GM06990 (cell line): ENCODE measurements around the gene MLLT3.

ENCODE experiments used
- DNase-seq: peaks from one replicate; pipeline ENCODE4 v3.0.0-alpha.2; 2011; ENCODE audit not compliant: insufficient read length; ENCODE audit errors: extremely low read depth
- H3K27me3 ChIP-seq: replicated peaks from 2 replicates; pipeline ENCODE4 v1.6.0; 2011; ENCODE audit warnings: low read length; ENCODE audit not compliant: control insufficient read depth, insufficient read depth
- H3K36me3 ChIP-seq: 2 replicates; pipeline ENCODE4 v1.5.1; 2011; ENCODE audit warnings: low read length; ENCODE audit not compliant: control insufficient read depth, insufficient read depth
- H3K4me3 ChIP-seq: replicated peaks from 2 replicates; pipeline ENCODE4 v1.5.1; 2011; ENCODE audit warnings: low read depth, mild to moderate bottlenecking, control low read depth, low read length
- TF ChIP-seq, protein P1 (sequence below): IDR thresholded peaks from 2 replicates; pipeline ENCODE4 v1.5.1; 2011; ENCODE audit warnings: low read length, control low read depth, mild to moderate bottlenecking, inconsistent platforms; ENCODE audit not compliant: insufficient read depth, poor library complexity, severe bottlenecking

Gene MLLT3

DNA sequence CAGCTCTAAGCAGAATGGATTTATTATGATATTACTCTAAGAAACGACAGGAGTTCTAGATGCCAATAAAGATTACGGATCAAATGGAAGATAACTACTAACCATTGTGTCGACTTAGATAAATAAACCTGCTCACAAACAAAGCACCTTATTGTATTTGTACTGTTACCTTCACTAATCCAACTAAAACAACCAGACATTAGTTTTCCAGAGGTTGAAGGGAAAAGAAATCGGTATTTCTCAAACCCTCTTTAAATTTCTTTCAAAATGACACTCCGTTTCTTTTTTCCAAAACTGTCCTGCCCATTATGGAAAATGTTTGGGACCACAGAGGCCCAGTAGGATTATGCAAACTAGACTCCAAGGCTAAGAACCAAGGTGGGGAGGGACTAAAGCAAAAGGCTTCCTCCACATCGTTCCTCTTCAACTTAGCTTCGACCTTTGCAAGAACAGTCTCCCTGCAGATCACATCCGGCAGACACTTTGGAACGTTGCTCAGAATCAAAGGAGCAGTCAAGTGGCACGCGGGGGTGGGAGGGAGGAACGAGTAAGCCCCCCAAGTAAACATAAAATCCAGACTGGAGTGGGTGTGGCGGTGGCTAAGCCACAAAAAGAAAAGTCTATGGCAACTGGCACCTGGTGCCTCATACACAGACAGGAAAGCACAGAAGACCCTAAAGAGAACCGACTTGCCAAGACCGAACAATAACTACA lies 2.7 kb downstream of the MLLT3 start:
- H3K4me3 ChIP-seq, result peak overlapping the region; percentile 72
- peak; percentile 33 for DNase-seq
- TF ChIP-seq, protein P1, sequence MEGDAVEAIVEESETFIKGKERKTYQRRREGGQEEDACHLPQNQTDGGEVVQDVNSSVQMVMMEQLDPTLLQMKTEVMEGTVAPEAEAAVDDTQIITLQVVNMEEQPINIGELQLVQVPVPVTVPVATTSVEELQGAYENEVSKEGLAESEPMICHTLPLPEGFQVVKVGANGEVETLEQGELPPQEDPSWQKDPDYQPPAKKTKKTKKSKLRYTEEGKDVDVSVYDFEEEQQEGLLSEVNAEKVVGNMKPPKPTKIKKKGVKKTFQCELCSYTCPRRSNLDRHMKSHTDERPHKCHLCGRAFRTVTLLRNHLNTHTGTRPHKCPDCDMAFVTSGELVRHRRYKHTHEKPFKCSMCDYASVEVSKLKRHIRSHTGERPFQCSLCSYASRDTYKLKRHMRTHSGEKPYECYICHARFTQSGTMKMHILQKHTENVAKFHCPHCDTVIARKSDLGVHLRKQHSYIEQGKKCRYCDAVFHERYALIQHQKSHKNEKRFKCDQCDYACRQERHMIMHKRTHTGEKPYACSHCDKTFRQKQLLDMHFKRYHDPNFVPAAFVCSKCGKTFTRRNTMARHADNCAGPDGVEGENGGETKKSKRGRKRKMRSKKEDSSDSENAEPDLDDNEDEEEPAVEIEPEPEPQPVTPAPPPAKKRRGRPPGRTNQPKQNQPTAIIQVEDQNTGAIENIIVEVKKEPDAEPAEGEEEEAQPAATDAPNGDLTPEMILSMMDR, result no peak
- H3K36me3 ChIP-seq, result no peaks in the 10 kb centered on the region
- no peaks in the 10 kb centered on the region for H3K27me3 ChIP-seq

DNA sequence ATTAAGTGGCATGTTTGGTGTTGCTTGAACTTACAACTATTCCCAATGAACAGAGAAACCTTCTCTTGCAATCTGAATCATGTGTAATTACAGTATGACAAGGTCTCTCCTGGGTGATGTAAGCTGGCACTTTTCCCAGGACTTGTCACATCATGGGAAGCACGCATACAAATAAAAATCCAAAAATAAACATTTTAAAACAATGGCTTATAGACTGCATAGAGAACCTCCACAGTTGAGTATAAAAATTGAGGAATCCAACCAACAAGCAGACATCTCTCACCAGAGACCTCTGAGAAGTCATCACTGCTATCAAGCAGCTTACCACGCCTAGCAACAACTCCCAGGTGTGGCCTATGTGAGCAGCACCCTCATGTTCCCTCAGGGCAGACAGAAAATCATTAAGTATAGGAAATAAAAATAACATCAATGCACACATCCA lies 3.9 kb downstream of the MLLT3 start:
- no peak for DNase-seq
- Histone ChIP-seq H3K4me3 (no peak overlapping the region), H3K36me3 (no peaks in the 10 kb centered on the region), H3K27me3 (no peaks in the 10 kb centered on the region)
- TF ChIP-seq, protein P1, result no peak

DNA sequence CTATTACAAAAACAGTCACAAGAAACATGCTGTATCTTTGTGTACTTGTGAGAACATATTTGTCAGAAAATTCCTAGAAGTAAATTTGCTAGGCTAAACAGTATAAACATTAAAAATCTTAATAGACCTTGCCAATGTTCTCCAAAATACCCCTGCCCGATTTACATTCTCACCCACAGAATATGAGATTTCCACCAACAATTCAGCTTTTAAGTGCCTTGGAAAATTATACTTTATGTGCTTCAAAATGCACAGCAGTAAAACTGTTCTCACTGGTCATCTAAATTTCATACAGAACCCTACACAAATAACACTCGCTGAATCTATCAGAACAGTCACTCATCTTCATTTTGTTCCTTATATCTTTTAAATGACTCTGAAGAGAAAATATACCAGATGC lies 5.5 kb downstream of the MLLT3 start:
- TF ChIP-seq, protein P1, result no peak
- no peak for DNase-seq

DNA sequence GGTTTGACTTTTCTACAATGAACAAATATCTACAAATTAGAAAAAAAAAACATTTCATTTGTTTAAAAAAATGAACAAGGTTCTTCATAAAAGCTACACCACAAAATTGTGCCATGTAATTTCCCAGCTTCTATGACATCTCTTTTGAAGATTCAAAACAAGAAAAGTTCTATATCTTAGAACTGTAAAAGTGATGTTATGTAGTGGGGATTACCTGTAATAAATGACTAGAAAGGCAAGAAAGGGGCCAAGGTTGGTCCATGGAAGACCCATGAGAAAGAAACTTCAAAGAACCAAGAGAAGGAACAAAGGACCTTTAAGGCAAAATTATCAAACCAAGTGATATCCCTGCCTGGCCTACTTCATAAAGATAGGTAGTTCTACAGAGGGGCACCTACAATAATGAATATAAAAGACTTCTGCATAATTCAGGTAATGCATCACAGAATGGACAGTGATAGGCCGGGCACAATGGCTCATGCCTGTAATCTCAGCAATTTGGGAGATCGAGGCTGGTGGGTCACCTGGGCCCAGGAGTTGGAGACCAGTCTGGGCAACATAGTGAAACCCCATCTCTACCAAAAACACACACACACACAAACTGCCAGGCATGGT lies 7.6 kb downstream of the MLLT3 start:
- H3K27me3 ChIP-seq, result no peaks in the 10 kb centered on the region
- TF ChIP-seq, protein P1, result no peak
- no peaks in the 10 kb centered on the region for H3K36me3 ChIP-seq
- DNase-seq, result no peak
- no peak overlapping the region for H3K4me3 ChIP-seq

More for the DNA sequence above, 5.5 kb downstream of the MLLT3 start:
- Histone ChIP-seq H3K4me3 (no peak overlapping the region), H3K36me3 (no peaks in the 10 kb centered on the region), H3K27me3 (no peaks in the 10 kb centered on the region)

DNA sequence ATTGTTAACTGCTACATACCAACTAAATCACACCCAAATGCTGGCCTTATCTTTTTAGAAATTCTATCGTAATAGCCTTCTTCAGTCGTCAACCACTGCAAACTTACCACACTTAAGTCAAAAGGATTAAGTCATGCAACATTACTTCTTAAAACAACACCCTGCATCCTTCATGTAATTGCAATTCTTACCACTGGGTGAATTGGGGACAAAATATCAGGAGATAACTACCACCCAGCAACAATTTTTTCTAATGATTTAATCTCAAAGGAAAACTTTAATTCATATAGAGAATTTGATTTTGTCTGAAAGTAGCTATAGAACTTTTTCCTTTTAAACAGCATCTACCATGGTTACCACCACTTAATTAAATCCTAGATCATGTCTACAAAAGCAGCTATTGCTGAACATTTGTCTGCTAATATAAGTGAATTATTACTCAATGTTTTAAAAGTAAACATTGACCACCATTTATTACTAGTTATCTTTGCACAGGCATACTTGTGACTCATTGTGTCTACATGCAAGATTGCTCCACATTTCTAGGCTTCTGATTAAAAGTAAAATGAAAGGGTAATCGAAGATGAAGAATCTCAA lies 10.5 kb downstream of the MLLT3 start:
- Histone ChIP-seq H3K27me3 (no peaks in the 10 kb centered on the region), H3K36me3 (no peaks in the 10 kb centered on the region), H3K4me3 (no peak overlapping the region)
- no peak for DNase-seq
- TF ChIP-seq, protein P1, result peak; percentile 36
